Pulmonary artery endothelial cell (primary cell): ENCODE data around the gene SYT8. TPM values are rescaled to one million over a fixed set of nuclear protein-coding genes. Genes with fewer than 3 reads are reported as not detected.

ENCODE experiments used
- DNase-seq: peaks from one replicate; pipeline ENCODE4 v3.0.0-alpha.2; 2011; ENCODE audit warnings: low read depth, low spot score
- total RNA-seq: library from RNA; depleted of rRNA; stranded (reverse); fragments of >200 nt; gene quantifications from 2 replicates; pipeline ENCODE4 v1.2.3, GENCODE V29; 2014

Gene SYT8
- total RNA-seq, 1 donor from 2014 or later = not detected

- DNase-seq = no peak
Observed at GRCh38 chr11:1817511-1817910, 17.3 kb upstream of the SYT8 start.

GRCh38 chr11:1819074-1819473 is 15.7 kb upstream of the SYT8 start:
- no peak for DNase-seq

GRCh38 chr11:1820463-1821325 is 14.1 kb upstream of the SYT8 start:
- DNase-seq = no peak

GRCh38 chr11:1821562-1821961 is 13.2 kb upstream of the SYT8 start:
- no peak for DNase-seq

- DNase-seq = no peak
Observed at GRCh38 chr11:1822648-1823375, 12.0 kb upstream of the SYT8 start.

- DNase-seq = no peak
Observed at GRCh38 chr11:1823376-1824220, 11.2 kb upstream of the SYT8 start.

- no peak for DNase-seq
Observed at GRCh38 chr11:1824221-1825038, 10.4 kb upstream of the SYT8 start.

GRCh38 chr11:1825039-1825740 is 9.6 kb upstream of the SYT8 start:
- no peak for DNase-seq

GRCh38 chr11:1825785-1826451 is 8.9 kb upstream of the SYT8 start:
- no peak for DNase-seq

GRCh38 chr11:1826552-1827094 is 8.2 kb upstream of the SYT8 start:
- no peak for DNase-seq

- DNase-seq = no peak
Observed at GRCh38 chr11:1827095-1827813, 7.5 kb upstream of the SYT8 start.

- no peak for DNase-seq
Observed at GRCh38 chr11:1827931-1828330, 6.9 kb upstream of the SYT8 start.

GRCh38 chr11:1828542-1828941 is 6.2 kb upstream of the SYT8 start:
- DNase-seq = no peak

- no peak for DNase-seq
Observed at GRCh38 chr11:1829039-1829820, 5.6 kb upstream of the SYT8 start.

GRCh38 chr11:1830004-1830321 is 4.8 kb upstream of the SYT8 start:
- DNase-seq = no peak

GRCh38 chr11:1830322-1831223 is 4.2 kb upstream of the SYT8 start:
- DNase-seq = no peak
